GM21619 (cell line): ENCODE results near the gene EHD1.
"Not testable (repeated sequence)": the region's sequence is repeated elsewhere in the genome, so short reads cannot be mapped to it uniquely, and the experiment has no call there.

Source experiments
- ATAC-seq: cut with Tn5 transposase; IDR thresholded peaks from one replicate; pipeline ENCODE4 v1.9.1; 2021; ENCODE audit not compliant: unreplicated experiment

The EHD1 gene

DNA sequence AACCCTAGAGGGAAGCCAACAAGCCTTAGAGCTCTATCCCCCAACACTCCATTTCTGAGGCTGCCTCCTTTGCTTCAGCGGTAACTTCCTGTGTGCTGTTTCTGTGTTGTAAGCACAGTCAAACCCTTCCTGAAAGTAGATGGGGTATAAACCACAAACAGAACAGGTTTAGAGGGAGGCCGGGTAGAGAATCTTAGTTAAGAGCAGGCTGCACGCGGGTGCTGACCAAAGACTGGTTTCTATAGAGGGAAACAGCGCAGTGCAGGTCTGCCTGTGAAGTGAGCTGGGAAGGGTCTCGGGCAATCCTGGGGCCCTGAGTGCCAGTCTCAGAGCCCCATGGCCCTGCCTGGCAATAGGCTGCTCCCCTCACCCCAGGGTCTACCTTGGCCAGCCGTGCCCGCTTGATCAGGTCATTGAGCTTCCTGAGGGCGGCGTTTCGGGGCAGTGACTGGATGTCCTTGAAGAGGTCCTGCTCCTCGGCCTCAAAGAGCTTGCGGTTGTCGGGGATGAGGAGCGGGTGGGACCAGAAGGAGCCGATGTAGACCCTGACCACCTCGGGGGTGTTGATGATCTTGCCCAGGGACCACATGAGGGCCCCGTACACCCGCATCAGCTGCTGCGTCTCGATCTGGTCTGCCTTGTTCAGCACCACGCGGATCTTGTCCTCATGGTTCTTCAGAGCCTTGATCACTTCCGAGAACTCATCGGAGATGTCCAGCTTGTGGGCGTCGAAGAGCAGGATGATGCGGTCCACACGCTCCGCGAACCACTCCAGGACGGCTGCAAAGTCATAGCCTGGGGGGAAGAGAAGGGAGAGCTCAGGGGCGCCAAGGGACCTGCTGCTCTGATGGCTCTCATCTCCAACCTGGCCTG, 18.6 kb downstream of the EHD1 start:
- peak; percentile 64 for ATAC-seq

DNA sequence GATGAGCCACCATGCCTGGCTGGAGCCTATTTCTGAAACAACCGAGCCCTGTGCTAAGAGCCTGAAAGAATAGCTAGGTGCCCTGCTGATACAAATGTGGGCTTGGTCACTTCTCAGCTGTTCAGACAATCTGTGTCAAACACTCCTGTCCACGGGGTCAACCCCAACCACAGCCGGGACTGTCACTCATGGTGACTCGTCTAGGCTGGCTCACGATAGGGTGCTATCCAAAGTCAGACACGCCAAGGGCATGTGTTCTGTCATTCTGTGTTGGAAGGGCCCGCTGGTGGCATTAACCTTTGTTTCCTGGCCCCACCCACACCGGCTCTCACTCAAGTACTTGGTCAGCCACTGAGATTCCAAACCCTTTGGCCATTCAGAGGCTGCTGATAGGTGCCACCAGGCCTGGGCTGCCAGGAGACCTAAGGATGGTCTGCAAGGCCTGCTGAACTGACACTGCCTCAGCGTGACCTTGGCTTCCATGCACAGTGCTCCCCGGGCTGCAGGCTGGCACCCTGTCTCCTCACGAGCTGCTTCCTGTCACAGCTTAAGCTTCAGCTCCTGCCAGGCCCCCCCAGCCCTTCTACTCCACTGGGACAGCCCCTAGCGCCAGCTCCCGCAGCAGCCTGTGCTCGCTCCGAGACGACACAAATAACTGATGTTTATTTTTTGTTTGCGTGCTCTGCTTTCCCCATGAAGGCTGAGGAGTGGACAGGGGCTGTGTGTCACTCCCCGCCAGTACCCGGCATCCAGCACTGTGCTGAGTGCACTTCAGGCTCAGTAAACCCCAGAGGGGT, 19.8 kb downstream of the EHD1 start:
- ATAC-seq: no peak

DNA sequence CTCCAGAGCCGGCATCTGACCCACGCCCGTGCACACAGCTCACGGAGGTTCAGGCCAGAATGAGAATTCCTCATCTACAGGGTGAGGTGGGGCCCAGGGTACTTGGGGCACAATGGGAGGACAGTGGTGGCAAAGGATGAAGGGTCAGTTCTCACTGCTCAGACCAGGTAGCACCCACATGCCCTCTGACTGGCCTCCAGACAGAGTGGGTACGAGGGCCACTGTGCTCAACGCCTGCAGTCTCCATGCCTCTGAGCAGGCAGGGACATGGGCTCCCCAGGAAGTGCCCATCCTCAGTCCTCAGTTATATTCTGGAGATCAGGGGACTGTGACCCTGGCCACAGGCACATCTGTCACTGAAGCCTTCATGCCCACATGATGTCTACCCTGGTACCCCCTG, 20.9 kb downstream of the EHD1 start:
- no peak for ATAC-seq

DNA sequence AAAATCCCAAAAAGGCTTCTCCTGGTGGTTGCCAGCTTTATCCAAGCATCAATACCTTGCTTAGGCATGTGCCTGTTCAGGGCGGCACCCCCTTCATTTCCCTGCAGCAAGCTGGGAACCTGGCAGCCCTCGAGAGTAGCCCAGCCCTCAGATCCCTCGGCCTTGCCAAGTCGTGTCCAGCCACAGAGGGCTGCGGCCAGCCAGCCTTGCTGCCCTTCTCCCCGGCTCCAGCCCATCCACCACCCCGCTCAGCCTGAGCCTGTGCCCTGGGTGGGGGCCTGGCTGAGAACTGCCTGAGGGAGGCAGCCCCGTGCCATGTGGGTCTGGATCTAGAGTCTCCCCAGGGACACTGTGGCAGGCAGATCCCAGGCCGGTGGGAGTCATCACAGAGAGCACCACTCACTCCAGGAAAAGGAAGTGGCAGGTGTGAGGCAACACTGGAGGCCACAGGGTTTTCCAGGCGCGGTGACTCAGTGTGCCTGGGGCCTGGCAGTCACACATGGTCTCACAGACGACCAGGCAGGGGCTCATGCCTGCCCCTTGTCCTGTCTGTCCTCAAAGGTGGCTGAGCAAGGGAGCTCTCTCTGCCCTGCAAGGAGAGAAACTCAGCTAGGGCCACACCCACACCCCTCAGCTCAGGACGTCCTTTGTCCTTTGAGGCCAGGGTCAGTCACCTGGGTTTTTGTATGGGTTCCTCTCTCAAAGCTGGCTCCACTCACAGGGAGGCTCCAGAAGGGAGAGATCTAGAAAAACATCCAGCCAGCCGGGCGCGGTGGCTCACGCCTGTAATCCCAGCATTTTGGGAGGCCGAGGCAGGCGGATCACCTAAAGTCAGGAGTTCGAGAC, 21.8 kb downstream of the EHD1 start:
- ATAC-seq: no peak

DNA sequence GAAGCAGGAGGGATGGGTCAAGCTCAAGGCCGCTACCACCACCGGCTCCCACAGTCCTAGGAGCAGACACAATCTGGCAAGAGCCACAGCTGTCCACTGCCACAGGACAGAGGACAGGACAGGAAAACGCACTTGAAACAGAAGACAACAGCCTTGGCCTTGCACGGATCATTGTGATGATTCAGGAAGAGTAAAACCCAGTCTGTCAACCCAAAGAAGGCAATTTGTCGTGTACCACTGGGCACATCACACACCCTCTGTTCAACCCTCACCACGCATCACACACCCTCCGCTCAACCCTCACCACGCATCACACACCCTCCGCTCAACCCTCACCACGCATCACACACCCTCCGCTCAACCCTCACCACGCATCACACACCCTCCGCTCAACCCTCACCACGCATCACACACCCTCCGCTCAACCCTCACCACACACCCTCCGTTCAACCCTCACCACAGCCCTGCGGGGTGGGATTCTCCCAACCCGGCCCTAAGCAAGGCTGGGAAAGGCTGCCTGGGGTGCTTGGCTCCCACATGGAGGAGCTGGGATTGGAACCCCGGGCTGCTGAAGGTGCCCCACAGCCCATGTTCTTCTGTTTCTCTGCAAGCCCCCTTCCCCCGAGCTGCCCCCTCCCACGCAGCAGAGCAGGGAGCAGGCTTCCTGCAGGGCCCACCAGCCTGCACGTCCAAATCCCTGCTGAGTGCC, 22.7 kb downstream of the EHD1 start:
- no peak for ATAC-seq

DNA sequence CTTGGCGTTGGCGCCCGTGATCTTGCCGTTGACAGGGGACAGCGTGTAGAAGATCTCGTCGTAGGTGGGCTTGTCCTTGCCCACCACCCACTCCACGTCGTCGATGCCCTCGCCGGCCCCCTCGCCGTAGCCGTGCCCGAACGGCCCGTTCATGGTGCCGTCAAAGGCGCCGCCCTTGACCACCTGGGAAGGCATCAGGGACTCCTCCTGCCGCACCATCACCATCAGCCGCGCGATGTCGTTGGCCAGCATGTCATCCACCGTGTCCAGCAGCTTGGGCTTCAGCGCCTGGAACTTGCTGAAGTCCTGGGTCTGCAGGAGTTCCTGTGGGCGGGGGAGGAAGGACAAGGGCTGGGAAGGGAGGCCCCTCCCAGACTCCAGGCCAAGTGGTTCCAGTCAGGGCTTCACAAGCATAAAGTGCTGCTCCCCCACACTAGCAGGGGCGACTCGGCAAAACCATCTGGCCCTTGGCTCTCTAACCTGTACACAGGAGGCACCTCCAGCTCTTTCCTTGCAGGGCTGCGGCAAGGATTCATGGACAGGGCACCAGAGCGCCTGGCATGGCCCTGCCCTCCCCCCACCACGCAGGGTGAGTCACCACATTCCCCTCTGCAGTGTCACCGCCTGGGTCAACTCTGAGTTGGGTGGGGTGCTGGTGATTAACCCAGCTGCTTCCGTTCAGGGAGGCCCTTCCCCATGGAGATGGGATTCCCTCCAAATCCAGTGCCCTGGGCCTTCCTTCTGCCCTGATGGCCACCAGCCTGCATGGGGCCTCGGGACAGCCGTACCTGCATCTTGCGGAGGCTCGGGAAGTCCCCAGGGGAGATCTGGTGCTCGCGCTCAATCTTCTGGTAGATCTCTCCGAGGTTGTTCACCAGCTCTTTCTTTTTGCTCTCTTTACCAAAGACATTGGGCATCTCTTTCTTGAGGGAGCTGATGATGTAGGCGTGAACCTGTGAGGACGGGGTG, 23.6 kb downstream of the EHD1 start:
- ATAC-seq: no peak

DNA sequence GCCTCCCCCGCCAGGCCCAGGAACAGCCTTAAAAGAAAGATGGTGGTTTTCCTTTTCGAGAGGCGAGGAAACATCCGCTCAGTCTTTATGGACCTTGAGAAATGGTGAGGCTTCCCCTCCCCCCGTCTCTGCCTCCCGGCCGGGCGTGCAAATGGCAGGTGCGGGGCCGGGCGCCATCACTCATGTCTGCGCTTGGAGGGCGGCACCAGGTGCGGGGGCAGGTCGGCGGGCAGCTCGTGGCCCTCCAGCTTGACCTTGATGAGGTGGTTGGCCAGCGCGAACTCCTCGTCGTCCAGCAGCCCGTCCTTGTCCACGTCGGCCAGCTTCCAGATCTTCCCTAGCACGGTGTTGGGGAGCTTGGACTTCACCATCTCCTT, 24.3 kb downstream of the EHD1 start:
- ATAC-seq: no peak

DNA sequence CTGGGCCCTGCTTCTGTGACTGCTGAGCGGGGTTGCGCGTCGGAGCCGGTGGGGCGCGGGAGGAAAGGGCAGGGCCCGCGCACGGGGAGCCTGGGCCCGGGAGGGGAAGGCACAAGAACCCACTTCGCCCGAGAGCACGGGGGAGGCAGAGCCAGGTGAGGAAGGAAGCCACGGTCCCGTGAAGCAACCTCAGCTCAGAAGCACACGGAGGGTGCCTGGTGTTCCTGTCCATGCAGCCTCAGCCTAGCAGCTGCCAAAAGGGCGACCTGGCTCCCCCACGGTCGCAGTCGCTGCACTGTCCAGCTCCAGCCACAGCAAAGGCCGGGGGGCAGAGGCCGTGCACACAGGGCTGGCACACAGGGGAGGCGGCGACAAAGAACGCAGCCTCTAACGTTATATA, 24.7 kb downstream of the EHD1 start:
- ATAC-seq: no peak

DNA sequence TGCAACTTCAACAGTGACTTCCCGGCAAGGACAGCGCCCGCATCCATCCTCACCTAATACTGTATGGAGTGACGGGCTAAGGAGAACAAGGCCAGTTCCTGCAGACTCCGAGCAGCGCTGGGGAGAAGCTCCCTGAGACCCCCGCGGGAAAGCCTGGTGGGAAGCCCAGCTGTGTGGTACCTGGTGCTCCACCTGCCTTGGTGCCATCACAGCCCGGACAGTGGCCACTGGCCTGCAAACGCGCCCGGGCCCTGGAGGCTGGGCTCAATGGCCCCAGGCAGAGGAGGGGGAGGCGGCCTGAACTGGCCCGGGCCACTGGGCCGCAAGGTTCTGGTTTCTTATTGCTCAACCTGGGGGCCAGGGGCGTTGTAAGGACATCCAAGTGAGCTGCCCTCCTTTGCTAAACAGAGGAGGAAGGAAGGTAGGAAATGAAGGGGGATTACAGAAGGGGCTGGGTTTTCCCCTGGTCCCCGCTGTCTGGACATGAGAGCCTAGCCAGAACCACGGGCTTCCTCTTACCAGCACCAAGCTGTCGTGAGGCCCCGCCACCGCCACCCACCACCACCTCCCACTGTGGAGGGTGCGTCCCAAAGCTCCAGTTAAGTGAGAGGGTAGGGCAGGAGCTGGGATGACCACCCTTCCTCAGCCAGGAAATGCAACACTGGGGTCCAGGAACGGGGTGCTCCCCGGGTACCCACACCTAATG, 25.5 kb downstream of the EHD1 start:
- no peak for ATAC-seq

DNA sequence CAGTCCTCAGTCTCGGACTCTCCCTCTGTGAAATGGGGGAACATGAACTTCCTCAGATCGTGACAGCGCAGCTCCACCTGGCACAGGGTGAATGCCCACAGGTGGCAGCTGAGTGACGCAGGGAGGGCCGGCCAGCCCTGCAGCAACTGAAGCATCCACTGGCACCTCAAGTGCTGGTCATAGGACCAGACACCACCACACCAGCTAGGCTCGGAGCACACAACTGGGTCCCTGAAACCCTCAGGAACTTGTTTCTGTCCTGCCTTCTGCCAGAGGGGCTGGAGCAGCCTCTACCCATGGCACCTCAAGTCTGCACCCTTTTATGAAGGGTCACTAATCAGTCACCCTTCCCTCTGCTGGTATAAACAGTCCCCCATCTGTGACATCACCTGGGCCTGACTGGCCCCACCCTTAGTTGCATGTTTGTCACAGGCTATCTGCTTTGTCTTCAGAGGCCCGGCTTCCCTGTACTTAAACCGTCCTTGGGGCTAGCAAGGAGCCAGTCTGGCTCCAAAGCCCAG, 26.5 kb downstream of the EHD1 start:
- ATAC-seq: peak; percentile 13

DNA sequence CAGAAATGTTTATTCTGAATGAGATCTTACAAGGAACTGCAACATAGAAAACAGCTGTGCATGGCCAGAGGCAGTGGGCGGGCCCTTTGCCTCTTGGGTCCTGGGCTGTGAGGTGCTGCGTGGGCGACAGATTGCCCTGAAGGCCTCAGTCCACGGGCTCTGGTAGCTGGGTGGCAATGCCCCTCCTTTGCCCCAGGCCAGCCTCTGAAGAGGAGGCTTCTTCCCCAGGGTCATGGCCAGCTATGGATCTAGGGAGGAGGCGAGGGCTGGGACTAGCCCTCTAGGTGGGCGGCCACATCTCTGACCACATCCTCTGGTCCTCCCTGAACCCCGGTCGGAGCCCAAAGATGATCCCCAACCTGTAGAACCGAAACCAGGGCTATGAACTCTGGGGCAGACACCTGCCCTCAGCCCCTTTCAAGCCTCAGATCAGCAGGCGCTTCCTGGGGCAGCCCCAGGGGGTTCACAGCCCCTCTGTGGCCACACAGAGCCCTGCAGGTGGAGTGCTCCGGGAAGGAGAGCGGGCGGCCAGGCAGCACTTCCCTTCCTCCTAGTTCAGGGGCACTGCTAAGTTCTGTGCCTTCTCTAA, 27.3 kb downstream of the EHD1 start:
- peak; percentile 57 for ATAC-seq

DNA sequence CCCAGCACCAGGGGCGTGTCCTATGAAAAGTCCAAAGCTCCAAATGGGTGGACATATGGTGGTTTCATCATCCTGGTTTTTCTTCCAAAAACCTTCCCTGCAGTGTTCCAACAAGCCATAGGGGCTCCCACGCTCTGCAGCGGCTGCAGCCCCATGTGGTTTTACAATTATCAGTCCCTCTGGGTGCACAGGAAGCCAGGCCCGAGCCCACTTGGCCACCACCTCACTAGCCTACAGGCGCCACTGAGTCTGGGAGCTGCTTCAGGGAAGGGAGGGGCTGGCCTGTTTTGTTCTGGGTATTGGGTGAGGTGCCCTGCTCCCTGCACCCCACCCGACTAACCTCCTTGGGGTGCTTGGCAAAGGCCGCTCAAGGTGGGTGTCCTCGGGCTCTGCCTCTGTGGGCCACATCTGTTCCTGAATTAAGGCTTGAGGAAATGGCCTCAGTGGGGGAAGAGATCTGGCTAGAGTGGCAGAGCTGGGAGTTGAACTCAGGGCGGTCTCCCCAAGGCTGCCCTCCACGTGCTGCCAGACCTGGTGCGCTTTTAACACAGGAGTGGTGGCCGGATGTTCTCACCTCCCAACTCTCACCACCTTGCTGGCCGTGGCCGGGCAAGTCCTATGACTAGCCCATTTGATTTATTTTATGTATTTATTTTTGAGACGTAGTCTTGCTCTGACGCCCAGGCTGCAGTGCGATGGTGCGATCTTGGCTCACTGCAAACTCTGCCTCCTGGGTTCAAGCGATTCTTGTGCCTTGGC, 28.6 kb downstream of the EHD1 start:
- ATAC-seq: no peak

DNA sequence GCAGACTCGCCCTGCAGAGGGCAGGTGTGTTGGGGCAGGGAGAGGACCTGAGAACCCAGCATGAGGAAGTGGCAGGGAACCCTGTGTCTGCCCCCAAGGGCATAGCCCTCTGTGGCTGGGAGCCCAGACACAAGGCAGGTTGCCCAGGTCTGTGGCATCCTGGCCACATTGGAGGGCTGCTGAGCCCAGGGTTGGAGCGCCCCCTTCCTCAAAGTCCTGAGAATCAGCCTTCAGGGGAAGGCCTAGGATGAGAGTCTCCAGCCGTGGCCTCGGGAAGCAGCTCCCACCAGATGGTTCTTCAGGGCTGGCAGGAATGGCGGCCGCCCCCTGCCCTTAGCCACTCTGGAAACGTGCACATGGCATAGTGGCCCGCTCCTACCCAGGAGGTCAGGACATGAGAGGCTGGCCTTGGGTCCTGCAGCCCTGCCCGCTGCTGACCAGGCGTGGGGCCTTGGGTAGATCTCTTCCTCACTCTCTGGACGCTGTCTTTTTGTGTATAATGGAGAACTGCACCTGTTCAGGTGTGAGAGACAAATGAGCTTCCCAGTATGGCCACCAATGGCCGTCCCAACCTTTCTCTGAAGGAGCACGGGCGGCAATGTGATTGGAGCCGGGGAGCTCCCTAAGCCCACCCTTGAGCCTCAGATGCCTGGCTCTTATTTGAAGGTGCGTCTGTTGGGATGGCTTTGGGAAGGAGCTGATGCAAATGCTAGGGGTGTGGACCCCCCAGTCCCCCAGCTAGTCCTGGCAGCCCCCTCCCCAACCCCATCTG, 29.4 kb downstream of the EHD1 start:
- ATAC-seq: no peak

DNA sequence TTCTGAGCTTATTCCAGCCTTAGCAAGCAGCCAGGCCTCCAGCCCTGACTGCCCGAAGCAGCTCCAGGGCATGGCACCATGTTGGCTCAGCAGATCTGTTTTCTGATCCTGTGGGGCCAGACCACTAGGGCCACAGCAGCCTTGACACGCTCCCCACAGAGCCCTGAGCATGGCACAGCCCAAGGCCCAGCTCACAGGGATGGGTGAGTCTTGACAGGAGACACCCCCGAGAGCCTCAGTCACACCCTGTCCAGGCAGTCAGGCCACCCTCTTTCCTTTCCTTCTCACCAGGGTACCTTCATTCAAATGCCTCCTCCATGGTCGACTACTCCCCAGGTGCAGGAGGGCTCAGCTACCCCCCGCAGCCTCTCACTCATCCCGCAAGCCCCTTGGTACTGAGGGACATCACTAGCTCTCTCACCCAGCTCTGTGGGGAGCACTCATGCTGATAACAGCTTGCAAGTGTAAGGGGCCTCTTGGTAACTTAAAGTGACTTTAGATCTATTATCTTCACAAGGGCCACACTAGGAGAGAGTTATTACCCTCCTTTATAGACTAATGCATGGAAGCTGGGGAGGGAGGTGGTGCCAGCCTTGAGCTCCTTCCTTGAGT, 30.1 kb downstream of the EHD1 start:
- ATAC-seq: no peak

DNA sequence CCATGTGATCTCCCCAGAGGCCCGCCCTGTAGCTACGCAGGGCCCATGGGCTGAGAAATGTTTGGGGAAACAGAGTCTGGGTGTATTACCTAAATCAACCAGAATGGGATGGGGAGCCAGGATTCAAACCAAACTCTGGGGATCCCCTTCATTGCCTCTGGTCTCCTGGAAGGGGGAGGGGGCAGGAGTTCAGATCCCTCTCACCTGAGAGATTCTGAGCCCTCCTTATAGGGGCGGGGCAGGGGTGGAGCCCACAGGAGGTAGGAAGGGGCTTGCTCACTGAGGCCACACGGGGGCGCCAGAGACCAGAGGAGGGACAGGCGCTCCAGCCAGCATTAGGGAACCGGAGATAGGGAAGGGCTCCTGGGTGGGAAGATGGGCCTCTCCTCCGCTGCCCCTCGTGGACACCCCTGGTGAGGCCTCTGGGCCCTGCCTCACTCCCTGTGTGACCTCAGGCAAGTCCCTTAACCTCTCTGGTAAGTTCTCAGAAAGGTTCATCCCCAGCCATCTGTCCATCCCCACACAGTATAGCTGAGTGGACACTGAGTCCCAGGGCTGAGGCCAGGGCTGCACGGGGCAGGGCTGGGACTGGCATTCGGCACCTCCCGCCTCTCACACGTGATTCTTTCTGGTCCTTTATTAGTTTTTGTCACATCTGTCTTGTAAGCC, 31.3 kb downstream of the EHD1 start:
- ATAC-seq: no peak

DNA sequence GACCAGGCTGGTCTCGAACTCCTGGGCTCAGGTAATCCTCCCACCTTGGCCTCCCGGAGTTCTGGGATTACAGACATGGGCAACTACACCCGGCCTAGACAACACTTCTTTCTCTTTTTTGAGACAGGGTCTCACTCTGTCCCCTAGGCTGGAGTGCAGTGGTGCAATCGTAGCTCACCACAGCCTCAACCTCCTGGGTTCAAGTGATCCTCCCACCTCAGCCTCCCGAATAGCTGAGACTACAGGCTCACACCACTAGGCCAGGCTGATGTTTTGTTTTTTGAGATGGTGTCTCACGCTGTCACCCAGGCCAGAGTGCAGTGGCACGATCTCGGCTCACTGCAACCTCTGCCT, 32.7 kb downstream of the EHD1 start:
- ATAC-seq: not testable (repeated sequence)
